HL-60/S4 treated with phorbol 12-myristate 13-acetate at 8.2 ng/mL for 4 days and 3 days (cell line): ENCODE measurements around the gene ADO.

Source experiments
- in situ Hi-C: fragments of 300-500 bp; cut with MboI; formaldehyde crosslinking; loops from 2 replicates; pipeline ENCODE4 v1.15.0; 2022; ENCODE audit warnings: low sequenced_read_pairs

ADO gene

GRCh38 chr10:62816331-62817120 lies 12.0 kb downstream of the ADO start, which contains the start of gene EGR2:
Gene EGR2, minus strand, starts transcription at chr10:62816366. Its CDS starts 337 bp downstream, at chr10:62816029.
- in situ Hi-C loops: loop anchor here (10.0 to 25.0 kb wide), 2 partner anchors 129 to 202 kb away; no protein-coding TSS in a partner anchor

GRCh38 chr10:62817121-62817765 lies 12.7 kb downstream of the ADO start:
- in situ Hi-C loops: loop anchor here (10.0 to 25.0 kb wide), 2 partner anchors 130 to 202 kb away; no protein-coding TSS in a partner anchor

GRCh38 chr10:62817766-62818425 lies 13.4 kb downstream of the ADO start:
- in situ Hi-C loops: loop anchor here (10.0 to 25.0 kb wide), 2 partner anchors 131 to 203 kb away; no protein-coding TSS in a partner anchor

- in situ Hi-C loops: loop anchor here (10.0 to 25.0 kb wide), 2 partner anchors 131 to 204 kb away; no protein-coding TSS in a partner anchor
Observed at GRCh38 chr10:62818426-62819011, 14.0 kb downstream of the ADO start.

GRCh38 chr10:62819141-62819920 lies 14.8 kb downstream of the ADO start:
- in situ Hi-C loops: loop anchor here (10.0 to 25.0 kb wide), 2 partner anchors 132 to 205 kb away; no protein-coding TSS in a partner anchor

- in situ Hi-C loops: loop anchor here (25.0 kb wide), 1 partner anchor 133 kb away; no protein-coding TSS in a partner anchor
Observed at GRCh38 chr10:62820586-62820985, 16.1 kb downstream of the ADO start.

GRCh38 chr10:62826273-62826672 lies 21.8 kb downstream of the ADO start:
- in situ Hi-C loops: no loop called here

GRCh38 chr10:62829622-62830021 lies 25.1 kb downstream of the ADO start:
- in situ Hi-C loops: no loop called here

- in situ Hi-C loops: no loop called here
Observed at GRCh38 chr10:62830679-62831078, 26.2 kb downstream of the ADO start.

GRCh38 chr10:62831346-62831745 lies 26.8 kb downstream of the ADO start:
- in situ Hi-C loops: no loop called here

GRCh38 chr10:62839590-62839989 lies 35.1 kb downstream of the ADO start:
- in situ Hi-C loops: no loop called here

GRCh38 chr10:62842983-62843382 lies 38.5 kb downstream of the ADO start:
- in situ Hi-C loops: no loop called here

GRCh38 chr10:62843600-62843999 lies 39.1 kb downstream of the ADO start:
- in situ Hi-C loops: no loop called here

- in situ Hi-C loops: no loop called here
Observed at GRCh38 chr10:62844280-62845011, 39.9 kb downstream of the ADO start.

GRCh38 chr10:62847433-62847832 lies 42.9 kb downstream of the ADO start:
- in situ Hi-C loops: no loop called here

- in situ Hi-C loops: loop anchor here (25.0 kb wide), 1 partner anchor 237 kb away; no protein-coding TSS in a partner anchor
Observed at GRCh38 chr10:62850646-62851045, 46.1 kb downstream of the ADO start.

GRCh38 chr10:62851442-62851841 lies 46.9 kb downstream of the ADO start:
- in situ Hi-C loops: loop anchor here (25.0 kb wide), 1 partner anchor 236 kb away; no protein-coding TSS in a partner anchor

GRCh38 chr10:62852961-62853702 lies 48.6 kb downstream of the ADO start:
- in situ Hi-C loops: loop anchor here (25.0 kb wide), 1 partner anchor 234 kb away; no protein-coding TSS in a partner anchor
